Islet precursor cell (in vitro differentiated cells): ENCODE results near the gene TMEM52.

Experiments
- DNase-seq: peaks from one replicate; pipeline ENCODE4 v3.0.0-alpha.2; 2018

TMEM52 gene

GRCh38 chr1:1918901-1919303 is at the start of gene TMEM52:
TSS of gene TMEM52 (minus strand) at chr1:1919279. CDS start at chr1:1919265, 14 bp downstream.
- no peak for DNase-seq

GRCh38 chr1:1967879-1968278 is 48.8 kb upstream of the TMEM52 start:
- DNase-seq: no peak

- no peak for DNase-seq
Observed at GRCh38 chr1:1967151-1967550, 48.1 kb upstream of the TMEM52 start.

DNA sequence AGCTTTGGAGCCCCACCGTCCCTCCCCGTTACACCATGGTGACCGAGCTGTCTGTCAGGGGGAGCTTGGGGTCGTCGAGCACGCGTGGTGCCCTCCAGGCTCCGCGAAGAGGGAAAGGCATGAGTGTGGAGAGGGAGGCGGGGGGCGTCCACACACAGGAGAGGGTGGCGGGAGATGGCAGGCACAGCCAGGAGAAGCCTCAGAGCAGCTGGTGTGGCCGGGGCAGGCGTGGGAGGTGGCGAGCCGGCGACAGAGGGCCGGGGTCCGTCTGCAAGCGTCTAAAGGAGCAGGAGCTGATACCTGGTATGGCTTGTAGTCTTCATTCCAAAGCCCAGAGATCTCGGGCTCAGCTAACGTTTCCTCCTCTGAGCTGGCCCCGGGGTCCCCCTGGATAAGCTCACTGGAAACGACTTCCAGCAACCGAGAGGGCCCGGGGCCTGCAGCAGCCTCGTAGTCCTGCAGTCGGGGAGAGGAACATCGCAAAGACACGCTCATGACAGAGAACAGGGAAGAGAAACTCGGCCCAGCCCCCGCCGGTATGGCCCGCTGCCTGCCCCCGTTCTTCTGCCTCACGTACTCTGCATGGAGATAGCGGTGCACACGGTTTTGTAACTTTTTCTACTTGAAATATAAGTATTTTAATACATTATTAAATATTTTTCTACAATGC is 47.1 kb upstream of the TMEM52 start:
- no peak for DNase-seq

- DNase-seq: no peak
Observed at GRCh38 chr1:1965546-1965945, 46.5 kb upstream of the TMEM52 start.

DNA sequence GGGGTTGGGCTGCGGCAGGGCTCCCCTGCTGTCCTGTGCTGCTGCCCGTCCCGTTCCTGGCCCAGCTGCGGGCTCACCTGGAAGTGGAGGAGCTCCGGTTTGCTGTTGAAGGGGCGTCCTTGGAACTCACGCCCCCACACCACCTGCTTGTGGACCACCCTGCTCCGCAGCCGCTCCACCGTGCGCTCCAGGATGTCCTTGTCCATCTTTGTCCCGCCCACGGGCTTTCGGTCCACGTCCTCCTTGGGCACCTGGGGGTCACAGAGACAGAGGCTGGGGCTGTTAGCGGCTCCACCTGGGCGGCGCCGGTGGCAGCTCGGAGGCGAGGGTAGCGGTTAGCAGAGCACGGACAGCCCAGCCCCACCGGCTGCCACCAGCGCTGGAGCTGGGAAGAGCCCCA is 45.7 kb upstream of the TMEM52 start:
- DNase-seq: no peak

- DNase-seq: no peak
Observed at GRCh38 chr1:1963570-1963969, 44.5 kb upstream of the TMEM52 start.

GRCh38 chr1:1962752-1963151 is 43.7 kb upstream of the TMEM52 start:
- no peak for DNase-seq

- no peak for DNase-seq
Observed at GRCh38 chr1:1960480-1961196, 41.6 kb upstream of the TMEM52 start.

DNA sequence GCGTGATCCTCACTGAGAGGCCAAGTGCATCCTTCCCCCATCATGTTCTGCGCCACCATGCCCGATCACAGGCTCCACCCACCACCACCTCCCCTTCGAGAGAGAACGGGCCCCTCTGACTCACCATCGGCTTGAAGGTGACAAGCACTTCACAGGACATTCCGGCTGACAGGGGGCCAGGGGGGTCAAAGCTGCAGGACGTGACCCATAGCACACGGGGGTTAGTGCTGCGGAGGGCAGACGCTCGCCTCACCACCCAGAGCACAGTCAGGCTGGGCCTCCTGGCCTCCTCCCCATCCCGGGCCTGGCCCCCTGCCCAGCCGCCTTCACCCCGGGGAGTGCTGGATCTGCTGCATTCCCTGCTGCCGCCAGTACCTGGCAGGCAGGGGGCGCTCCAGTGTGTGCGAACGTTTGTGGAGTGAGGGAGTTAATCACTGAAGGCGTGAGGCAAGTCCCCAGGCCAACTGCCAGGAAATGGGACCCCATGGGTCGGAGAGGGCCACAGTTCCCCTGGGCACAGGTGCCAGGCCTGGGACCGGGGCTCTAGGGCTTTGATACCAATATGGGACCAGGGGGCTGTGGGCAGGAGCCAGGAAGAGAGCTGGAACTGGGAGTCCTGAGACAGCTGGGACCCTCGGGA is 40.9 kb upstream of the TMEM52 start:
- DNase-seq: peak; percentile 93

DNA sequence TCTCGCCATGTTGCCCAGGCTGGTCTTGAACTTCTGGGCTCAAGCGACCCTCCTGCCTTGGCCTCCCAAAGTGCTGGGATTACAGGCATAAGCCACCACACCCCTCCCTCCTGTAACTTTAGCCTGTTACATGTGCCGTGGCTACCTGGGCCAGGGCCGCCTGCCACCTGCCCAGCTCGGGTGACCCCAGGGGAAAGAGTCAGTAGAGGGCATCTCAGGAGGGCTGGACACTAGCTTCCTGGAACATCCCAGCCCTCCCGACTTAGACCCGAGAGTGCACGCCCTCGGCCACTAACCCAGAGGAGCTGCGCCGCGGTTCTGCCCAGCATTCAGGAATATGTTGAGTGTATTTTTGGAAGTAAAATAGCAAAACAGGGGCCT is 40.4 kb upstream of the TMEM52 start:
- no peak for DNase-seq

DNA sequence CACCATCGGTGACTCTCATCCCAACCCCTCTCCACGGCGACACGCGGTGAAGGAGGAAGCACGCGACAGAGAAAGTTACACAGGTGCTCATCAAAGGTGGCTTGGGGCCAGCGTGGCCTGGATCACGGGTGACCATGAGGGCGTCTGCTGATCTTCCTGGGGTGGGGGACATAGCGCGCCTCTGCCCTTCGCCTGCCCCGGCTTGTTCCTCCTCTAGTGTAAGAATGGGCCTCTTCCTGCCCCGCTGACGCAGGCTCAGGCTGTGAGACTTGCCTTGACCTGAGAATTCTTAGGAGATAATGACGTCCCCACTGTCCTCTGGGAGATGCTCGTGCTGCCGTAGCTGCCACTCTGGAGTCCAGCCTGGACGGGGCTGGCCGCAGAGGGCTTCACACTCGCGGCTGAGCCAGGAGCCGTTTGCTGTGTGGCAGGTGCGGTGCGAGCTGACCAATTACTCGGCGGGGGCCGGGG is 39.0 kb upstream of the TMEM52 start:
- DNase-seq: no peak

DNA sequence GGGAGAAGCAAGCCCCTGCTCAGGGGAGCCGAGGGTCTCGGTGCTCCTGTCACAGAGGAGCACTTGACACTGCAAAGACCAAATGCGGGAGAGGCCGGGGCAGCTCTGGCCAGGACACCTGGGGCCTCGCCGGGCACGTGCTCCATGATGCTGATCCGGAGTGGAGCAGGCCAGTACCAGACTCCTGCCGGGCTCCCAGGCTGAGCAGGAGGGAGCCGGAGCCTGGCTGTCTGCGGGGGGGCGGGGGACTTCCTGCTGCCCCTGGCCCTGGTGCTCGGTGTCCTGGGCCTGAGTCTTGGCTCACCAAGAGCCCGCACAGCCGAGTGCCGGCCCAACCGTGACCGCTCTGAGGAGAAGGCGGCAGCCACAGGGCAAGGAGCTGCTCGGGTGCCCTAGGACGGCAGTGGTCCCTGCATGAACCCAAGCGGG is 38.5 kb upstream of the TMEM52 start:
- DNase-seq: no peak

- no peak for DNase-seq
Observed at GRCh38 chr1:1956586-1957532, 37.8 kb upstream of the TMEM52 start.

DNA sequence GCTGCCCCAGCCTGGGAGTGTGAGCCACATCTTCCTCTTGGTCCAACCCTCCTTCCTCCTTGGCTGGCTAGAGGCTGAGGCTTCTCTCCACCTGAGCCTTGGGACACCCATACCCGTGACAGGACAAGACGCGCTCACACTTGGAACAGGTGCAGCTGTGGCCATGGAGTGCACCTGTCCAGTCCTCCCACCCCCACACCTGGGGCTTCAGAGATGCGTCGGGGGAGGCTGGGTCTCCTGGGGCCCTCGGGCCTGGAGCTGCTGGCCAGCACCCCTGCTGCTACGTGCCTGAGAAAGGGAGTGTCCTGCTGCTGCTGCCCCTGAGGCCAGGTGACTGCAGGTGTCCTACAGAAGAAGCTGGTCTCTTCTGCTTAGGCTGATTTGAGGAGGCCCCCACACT is 37.0 kb upstream of the TMEM52 start:
- no peak for DNase-seq

GRCh38 chr1:1955621-1956094 is 36.6 kb upstream of the TMEM52 start:
- DNase-seq: no peak

GRCh38 chr1:1954831-1955441 is 35.9 kb upstream of the TMEM52 start:
- no peak for DNase-seq

GRCh38 chr1:1954015-1954414 is 34.9 kb upstream of the TMEM52 start:
- no peak for DNase-seq

GRCh38 chr1:1950940-1951339 is 31.9 kb upstream of the TMEM52 start:
- no peak for DNase-seq

GRCh38 chr1:1948783-1949182 is 29.7 kb upstream of the TMEM52 start:
- DNase-seq: no peak

- no peak for DNase-seq
Observed at GRCh38 chr1:1947493-1947892, 28.4 kb upstream of the TMEM52 start.

DNA sequence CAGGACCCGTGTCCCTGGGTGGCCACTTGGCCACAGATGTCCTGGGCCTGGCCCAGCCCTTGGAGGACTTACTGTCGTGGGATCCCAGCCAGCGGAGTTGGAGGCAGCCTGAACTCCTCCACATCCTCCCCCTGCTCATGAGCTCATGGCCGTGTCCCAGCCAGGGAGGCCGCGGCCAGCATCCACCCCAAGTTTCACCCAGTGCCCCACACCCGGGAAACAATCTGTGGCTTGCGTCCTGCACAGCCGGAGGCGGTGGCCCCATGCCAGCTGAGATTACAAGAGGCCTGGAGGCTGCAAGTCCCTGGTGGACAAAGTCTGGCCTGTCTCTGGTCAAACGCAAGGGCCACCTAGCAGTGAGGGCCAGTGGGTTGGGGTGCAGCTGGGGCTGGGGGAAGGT is 27.5 kb upstream of the TMEM52 start:
- DNase-seq: no peak
